Measurements from ENCODE around the gene RSRC2.
"Not testable (repeated sequence)": the region's sequence is repeated elsewhere in the genome, so short reads cannot be mapped to it uniquely, and the experiment has no call there.

The RSRC2 gene

GRCh38 chr12:122517877-122518276 is 8.9 kb downstream of the RSRC2 start:
- ATAC-seq = peak; percentile 42 to 67

- peak; percentile 57 to 63 for ATAC-seq
These were observed 10.0 kb downstream of the RSRC2 start for GRCh38 chr12:122516544-122517361.

GRCh38 chr12:122515275-122515674 is 11.5 kb downstream of the RSRC2 start:
- no peak for ATAC-seq

GRCh38 chr12:122513660-122514059 is 13.1 kb downstream of the RSRC2 start:
- ATAC-seq = no peak

- not testable (repeated sequence) for ATAC-seq
These were observed 13.7 kb downstream of the RSRC2 start for GRCh38 chr12:122513028-122513427.

GRCh38 chr12:122508163-122508562 is 18.6 kb downstream of the RSRC2 start:
- no peak for ATAC-seq

GRCh38 chr12:122506393-122506938 is 20.3 kb downstream of the RSRC2 start:
- no peak for ATAC-seq

- no peak for ATAC-seq
These were observed 21.2 kb downstream of the RSRC2 start for GRCh38 chr12:122505419-122506051.

GRCh38 chr12:122503783-122504590 is 22.7 kb downstream of the RSRC2 start:
- ATAC-seq = no peak

- no peak for ATAC-seq
These were observed 23.5 kb downstream of the RSRC2 start for GRCh38 chr12:122503147-122503751.

GRCh38 chr12:122501489-122501989 is 25.2 kb downstream of the RSRC2 start:
- ATAC-seq = no peak

GRCh38 chr12:122500685-122501488 is 25.8 kb downstream of the RSRC2 start, which contains the start of gene ZCCHC8:
ZCCHC8 (minus strand) TSS chr12:122500932; CDS start chr12:122500840, 92 bp downstream.
- ATAC-seq = peak; percentile 97

- peak; percentile 9 to 25 for ATAC-seq
These were observed 26.6 kb downstream of the RSRC2 start for GRCh38 chr12:122499991-122500684.

GRCh38 chr12:122495258-122495657 is 31.5 kb downstream of the RSRC2 start:
- no peak for ATAC-seq

- ATAC-seq = not testable (repeated sequence)
These were observed 33.5 kb downstream of the RSRC2 start for GRCh38 chr12:122493222-122493621.

GRCh38 chr12:122491991-122492390 is 34.7 kb downstream of the RSRC2 start:
- no peak for ATAC-seq

- ATAC-seq = no peak
These were observed 37.7 kb downstream of the RSRC2 start for GRCh38 chr12:122489038-122489437.

- not testable (repeated sequence) for ATAC-seq
These were observed 38.9 kb downstream of the RSRC2 start for GRCh38 chr12:122487807-122488206.

GRCh38 chr12:122486805-122487426 is 39.8 kb downstream of the RSRC2 start:
- no peak for ATAC-seq

- not testable (repeated sequence) for ATAC-seq
These were observed 40.4 kb downstream of the RSRC2 start for GRCh38 chr12:122486360-122486759.

Measured in activated CD4-positive, CD25-positive, alpha-beta regulatory T cell treated with anti-CD3 and anti-CD28 coated beads, Interleukin-2, amount 50 U/mL, for 24 hours (primary cell).